GM21526 (cell line): ENCODE data around the gene KLHL12.

ENCODE experiments used
- ATAC-seq: cut with Tn5 transposase; IDR thresholded peaks from one replicate; pipeline ENCODE4 v1.9.1; 2021; ENCODE audit warnings: moderate library complexity; ENCODE audit not compliant: unreplicated experiment, low FRiP score

The KLHL12 gene

DNA sequence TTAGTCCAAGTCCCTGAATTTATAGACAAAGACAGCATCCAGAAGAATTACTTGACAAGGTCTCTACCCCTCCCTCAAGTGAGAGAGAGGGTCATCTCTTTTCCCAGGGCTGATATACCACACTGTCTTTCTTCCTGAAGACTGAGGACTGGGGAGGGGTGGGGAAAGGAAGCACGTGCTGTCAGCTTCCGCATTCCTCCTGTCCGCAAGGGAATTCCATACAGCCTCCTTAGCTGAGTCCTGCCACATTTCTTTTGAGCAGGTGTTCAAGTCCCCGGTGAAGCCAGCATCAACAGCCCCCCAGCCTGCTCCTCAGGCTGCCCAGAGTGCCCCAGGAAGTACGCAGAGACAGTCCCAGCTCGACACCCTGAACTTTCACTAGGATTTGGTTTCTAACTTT lies 82.1 kb downstream of the KLHL12 start:
- ATAC-seq = no peak

DNA sequence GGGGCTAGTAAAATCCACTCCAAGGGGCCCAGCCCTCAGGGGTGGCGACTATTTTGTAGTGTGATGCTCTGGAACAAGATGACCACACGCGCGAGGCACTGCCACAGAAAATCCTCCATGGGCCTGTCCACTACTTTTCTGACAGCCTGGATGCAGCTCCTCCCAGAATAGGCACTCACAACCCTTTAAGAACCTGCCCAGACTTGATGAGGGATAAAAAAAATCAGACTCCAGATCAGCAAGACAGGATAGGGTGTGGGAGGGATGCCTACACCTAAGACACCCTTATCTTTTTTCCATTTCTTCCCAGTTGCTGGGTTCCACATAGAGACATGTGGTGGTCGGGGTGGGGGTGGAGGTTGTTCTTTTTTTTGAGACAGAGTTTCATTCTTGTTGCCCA lies 82.8 kb downstream of the KLHL12 start:
- no peak for ATAC-seq

DNA sequence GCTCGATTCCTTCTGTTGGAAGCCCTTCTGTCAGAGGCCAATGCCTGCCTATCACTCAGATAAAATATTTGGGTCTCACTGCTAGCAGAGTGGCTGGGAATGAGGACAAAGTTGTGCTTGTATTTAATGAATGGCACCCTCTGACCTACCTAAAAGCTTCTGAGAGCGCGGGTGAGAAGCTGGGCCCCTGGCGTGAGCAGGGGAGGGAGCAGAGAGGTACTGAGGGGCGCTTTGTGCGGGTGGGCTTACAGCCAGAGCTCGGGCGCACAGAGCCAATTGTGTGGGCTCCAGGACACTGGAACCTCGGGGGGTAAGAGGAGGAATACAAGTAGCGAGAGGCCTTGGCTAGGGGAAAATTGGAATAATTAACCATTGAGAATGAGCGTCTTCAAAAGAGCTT lies 84.0 kb downstream of the KLHL12 start:
- no peak for ATAC-seq
